GM13976 (cell line): ENCODE data around the gene RHOJ.

Source experiments
- DNase-seq: peaks from one replicate; pipeline ENCODE4 v3.0.0; 2012; ENCODE audit warnings: low spot score
- in situ Hi-C: fragments of 300-500 bp; cut with MboI; formaldehyde crosslinking; loops from one replicate; pipeline ENCODE4 v1.12.0; 2022; ENCODE audit warnings: low sequenced_read_pairs, mixed read lengths, inconsistent platforms; ENCODE audit not compliant: unreplicated experiment
- TF ChIP-seq, protein P1 (sequence below): IDR thresholded peaks from 2 replicates; pipeline ENCODE4 v1.5.1; 2012; ENCODE audit warnings: borderline replicate concordance, mild to moderate bottlenecking; ENCODE audit not compliant: insufficient read depth; ENCODE audit errors: extremely low read depth, missing control alignments, control extremely low read depth

RHOJ gene

DNA sequence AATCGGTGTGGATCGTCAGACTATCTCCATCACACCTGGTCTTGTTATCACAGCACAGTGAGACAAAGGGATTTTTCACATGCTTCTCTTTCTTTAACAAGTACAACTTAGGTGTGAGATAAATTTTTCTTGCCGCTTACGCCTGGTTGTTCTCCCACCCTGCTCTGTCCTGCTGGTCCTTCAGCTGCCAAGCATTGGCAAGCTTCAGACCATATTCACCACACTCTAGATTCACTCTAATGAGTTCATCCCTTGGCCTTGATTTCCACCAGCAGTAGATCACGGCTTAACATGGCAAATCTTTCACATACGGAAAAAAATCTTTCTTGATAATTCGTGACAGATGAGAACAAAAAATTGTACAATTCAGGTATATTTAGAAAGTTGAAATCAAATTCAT lies 33.5 kb downstream of the RHOJ start:
- DNase-seq: no peak
- in situ Hi-C loops: no loop called here
- TF ChIP-seq, protein P1, sequence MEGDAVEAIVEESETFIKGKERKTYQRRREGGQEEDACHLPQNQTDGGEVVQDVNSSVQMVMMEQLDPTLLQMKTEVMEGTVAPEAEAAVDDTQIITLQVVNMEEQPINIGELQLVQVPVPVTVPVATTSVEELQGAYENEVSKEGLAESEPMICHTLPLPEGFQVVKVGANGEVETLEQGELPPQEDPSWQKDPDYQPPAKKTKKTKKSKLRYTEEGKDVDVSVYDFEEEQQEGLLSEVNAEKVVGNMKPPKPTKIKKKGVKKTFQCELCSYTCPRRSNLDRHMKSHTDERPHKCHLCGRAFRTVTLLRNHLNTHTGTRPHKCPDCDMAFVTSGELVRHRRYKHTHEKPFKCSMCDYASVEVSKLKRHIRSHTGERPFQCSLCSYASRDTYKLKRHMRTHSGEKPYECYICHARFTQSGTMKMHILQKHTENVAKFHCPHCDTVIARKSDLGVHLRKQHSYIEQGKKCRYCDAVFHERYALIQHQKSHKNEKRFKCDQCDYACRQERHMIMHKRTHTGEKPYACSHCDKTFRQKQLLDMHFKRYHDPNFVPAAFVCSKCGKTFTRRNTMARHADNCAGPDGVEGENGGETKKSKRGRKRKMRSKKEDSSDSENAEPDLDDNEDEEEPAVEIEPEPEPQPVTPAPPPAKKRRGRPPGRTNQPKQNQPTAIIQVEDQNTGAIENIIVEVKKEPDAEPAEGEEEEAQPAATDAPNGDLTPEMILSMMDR: no peak

DNA sequence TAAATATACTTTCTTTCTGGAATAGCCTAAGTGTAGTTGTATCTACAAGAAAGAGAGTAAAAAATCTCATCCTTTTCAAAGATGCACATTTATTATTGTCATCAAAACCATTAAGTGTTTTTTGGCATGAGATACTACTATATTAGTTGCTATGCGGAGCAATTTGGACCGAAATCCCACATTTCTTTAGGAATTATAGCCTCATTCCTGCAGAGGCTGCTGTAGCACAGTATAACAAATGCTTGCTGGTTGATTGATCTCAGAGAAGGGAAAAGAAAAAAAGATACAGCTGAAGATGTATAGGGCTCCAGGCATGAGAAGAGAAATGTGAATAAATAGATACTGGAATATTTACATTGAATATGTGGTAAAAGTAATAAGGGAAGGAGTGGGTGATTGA lies 36.0 kb downstream of the RHOJ start:
- in situ Hi-C loops: no loop called here
- DNase-seq: no peak
- TF ChIP-seq, protein P1: no peak

DNA sequence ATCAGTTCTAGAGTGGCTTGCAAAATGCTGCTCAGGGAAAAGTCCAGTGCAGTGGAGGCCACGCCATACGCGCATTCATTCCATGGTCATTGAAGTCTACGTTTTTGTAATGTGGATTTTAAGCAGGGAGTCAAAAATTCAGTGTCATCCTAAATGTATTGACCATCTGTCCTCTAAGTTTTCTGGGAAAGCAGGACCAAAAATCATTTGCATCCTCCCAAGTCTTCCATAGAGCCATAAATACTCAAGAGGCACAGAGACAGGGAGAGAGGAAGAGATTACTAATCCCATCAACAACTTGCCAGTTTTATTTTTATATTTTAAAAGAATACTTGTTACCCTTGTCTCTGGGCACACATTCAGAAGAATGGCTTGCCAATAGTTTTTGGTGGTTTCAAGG lies 36.9 kb downstream of the RHOJ start:
- in situ Hi-C loops: no loop called here
- TF ChIP-seq, protein P1: no peak
- no peak for DNase-seq

DNA sequence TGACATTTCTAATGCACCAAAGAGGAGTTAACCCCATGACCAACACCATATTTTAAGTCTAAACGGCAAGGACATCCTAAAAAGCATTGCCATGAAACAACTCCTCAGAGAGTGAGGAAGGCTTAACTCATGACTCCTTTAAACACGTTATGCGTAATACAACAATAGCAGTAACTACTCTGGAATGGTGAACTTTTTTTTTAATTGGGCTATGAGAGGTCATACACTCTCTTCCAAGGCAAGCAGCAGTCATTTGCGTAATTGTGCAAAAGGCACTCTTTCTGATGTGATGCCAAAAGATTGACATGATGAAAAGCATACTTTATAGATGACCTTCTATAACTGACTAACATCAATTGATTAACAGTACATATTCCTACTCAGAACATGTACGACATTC lies 39.4 kb downstream of the RHOJ start:
- TF ChIP-seq, protein P1: no peak
- in situ Hi-C loops: no loop called here
- no peak for DNase-seq

DNA sequence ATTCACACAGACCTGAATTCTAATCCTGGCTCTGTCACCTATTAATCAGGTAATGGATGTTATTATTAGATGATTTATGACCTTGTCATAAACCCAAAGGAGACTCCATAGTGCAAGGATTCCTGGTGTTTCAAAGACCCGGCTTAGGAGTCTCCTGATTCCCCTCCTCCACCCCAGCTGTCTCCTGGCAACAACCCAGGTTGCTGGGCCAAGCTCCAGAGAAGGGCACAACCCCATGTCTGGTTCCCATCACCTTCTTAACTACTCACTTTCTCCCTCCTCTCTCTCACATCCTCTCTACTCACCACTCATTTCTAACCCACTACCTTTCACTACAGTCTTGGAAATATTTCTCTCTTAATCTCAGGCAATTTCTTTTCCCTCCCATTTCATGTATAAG lies 41.6 kb downstream of the RHOJ start:
- in situ Hi-C loops: no loop called here
- no peak for DNase-seq
- TF ChIP-seq, protein P1: no peak

DNA sequence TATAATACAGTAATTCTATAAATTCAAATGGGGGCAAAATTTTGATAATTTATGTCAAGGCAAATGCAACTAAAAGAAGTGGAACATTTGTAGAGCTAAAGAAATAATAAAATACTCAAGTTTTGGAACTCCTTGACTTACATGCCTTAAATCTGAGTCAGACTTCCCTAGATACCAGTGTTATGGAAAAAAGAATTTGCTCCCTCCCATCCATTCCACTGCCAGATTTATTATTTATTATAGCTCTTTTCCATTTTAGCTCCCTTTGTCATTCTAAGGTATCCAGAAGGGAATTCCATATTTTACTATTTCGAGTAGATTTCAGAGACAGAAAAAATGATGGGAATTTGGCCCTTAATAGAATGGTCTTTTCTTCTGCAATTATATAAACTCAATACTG lies 44.0 kb downstream of the RHOJ start:
- TF ChIP-seq, protein P1: no peak
- in situ Hi-C loops: no loop called here
- DNase-seq: no peak

DNA sequence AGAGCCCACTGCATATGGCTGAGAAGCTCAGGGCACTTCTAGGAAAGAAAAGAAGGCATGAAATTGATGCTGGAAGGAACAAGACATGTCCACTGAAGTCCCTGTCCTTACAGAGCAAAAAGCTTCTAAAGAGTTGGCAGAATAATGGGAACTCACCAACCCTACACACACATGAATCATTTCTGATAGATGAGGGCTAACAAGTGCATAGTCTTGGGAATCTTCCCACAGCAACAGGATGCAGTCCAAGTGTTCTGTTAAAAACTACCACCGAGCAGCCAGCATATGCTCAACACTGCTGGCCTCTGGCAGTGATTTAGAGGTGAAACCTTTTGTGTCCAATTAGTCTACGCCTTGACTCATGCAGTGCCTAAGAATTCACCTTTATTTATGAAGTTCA lies 44.8 kb downstream of the RHOJ start:
- TF ChIP-seq, protein P1: no peak
- in situ Hi-C loops: no loop called here
- DNase-seq: no peak
